ENCODE data around the gene MELK. TPM values are rescaled to one million over a fixed set of nuclear protein-coding genes. Genes with fewer than 3 reads are reported as not detected.

MELK gene
- total and polyA plus RNA-seq, 2 of the 4 experiments (the other 2 are of a cell fraction), result 20.8 to 27.4 TPM

DNA sequence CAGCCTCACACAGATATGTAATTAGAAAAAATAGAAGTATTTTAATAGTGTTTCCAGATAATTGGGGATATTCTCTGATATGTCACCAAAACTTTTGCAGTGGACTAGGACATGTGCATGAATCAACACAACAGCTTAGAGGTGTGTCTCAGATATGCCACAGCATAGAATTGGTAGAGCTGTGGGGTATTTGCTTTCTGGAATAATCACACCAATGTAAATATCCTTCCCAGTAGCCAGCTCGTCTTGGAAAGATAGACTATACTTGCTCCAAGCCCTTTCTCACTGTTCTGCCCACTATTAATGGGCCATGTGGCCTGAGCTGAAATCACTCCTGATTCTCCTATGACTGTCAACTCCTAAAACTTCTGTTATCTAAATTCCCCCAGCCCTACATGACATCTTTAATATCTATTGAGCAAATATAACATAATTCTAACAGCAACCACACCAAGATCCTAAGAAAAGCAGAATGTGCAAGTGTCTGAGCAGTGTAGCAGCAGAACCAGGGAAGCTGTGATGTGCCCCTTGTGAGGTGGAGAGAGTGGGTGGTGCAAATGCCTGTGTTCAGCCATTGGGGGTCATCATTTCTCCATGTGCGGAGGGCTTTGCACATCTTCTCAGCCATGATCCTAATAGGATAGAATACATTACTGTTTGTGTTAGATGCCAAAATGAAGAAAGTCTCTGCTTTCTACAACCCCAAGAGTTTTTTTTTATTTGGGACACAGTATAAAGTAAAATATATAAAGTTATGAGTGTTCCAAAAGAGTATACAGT, 65.0 kb downstream of the MELK start:
- Histone ChIP-seq H3K36me3 (ENCODE audit: control insufficient read depth, insufficient read depth, low read length) (peaks cover 2% of the 10 kb centered on the region), H3K4ac (ENCODE audit: low read depth, low read length) (no peak overlapping the region), H3K56ac (ENCODE audit: extremely low read depth, insufficient read depth, low read length) (no peak overlapping the region), H3K9ac (ENCODE audit: low read depth, low read length) (no peak overlapping the region), H2AK9ac (replicated peaks; ENCODE audit: low read depth, low read length, poor library complexity) (no peak overlapping the region), H2BK20ac (ENCODE audit: low read depth, low read length) (no peak overlapping the region), H4K20me1 (ENCODE audit: insufficient read depth, low read length) (no peaks in the 10 kb centered on the region), H3K14ac (replicated peaks; ENCODE audit: low read depth, low read length) (no peak overlapping the region), H2AFZ (replicated peaks; ENCODE audit: low read length, poor library complexity) (no peak overlapping the region), H4K91ac (ENCODE audit: insufficient read depth, low read depth, low read length) (no peak overlapping the region), H4K5ac (ENCODE audit: low read depth, low read length) (no peak overlapping the region), H3K27me3 (ENCODE audit: control insufficient read depth, insufficient read depth, low read length) (no peaks in the 10 kb centered on the region), H3K4me1 (ENCODE audit: control insufficient read depth, insufficient read depth, low read length) (no peaks in the 10 kb centered on the region), H3K9me1 (ENCODE audit: insufficient read depth, low read length) (peaks cover 2% of the 10 kb centered on the region; the same call in 1 of the 2 replicates), H2BK5ac (ENCODE audit: low read depth, low read length, poor library complexity, severe bottlenecking) (no peak overlapping the region), H4K8ac (ENCODE audit: low read depth in 2 of 2, low read length in 2 of 2) (no peak overlapping the region), H3K23ac (ENCODE audit: low read depth, low read length) (no peak overlapping the region), H3K4me3 (ENCODE audit: insufficient read depth, low read depth, low read length) (no peak overlapping the region), H2BK15ac (ENCODE audit: low read depth, low read length) (no peak overlapping the region), H3K18ac (ENCODE audit: low read depth, low read length) (no peak overlapping the region), H3K79me1 (ENCODE audit: low read depth in 1 of 2, low read length in 2 of 2) (peaks cover 8 to 13% of the 10 kb centered on the region in 2 experiments), H2AK5ac (ENCODE audit: low read depth, low read length) (no peak overlapping the region), H2BK120ac (ENCODE audit: low read depth, low read length) (no peak overlapping the region), H3K27ac (ENCODE audit: insufficient read depth, low read length) (no peak overlapping the region), H3K9me3 (ENCODE audit: control insufficient read depth, insufficient read depth, low read length) (no peaks in the 10 kb centered on the region), H3K4me2 (ENCODE audit: low read depth, low read length) (no peak overlapping the region)
- WGBS, 2 experiments (ENCODE audit: extremely low coverage in 2 of 2, insufficient read length in 1 of 2), result no CpG with 5 or more reads among the region's 2 CpGs
- intact Hi-C loops (cut with micrococcal nuclease), result no loop called here
- in situ Hi-C loops (cut with MboI; ENCODE audit: low sequenced_read_pairs), result no loop called here
- TF ChIP-seq CEBPB (IDR thresholded peaks at IDR 0.05; ENCODE audit: low read depth, low read length), result no peak
- no peak for TF ChIP-seq MXI1 (IDR thresholded peaks at IDR 0.05; ENCODE audit: borderline replicate concordance, low read depth, low read length)
- no peak for TF ChIP-seq MAZ (IDR thresholded peaks at IDR 0.05; ENCODE audit: borderline replicate concordance, low read depth, low read length)
- TF ChIP-seq RAD21 (IDR thresholded peaks at IDR 0.05; ENCODE audit: low read length), result no peak
- no peak for TF ChIP-seq POLR2A (IDR thresholded peaks at IDR 0.05; ENCODE audit: low read depth, low read length)
- TF ChIP-seq RCOR1 (IDR thresholded peaks at IDR 0.05; ENCODE audit: insufficient replicate concordance, low read length), result no peak
- TF ChIP-seq, protein P1, sequence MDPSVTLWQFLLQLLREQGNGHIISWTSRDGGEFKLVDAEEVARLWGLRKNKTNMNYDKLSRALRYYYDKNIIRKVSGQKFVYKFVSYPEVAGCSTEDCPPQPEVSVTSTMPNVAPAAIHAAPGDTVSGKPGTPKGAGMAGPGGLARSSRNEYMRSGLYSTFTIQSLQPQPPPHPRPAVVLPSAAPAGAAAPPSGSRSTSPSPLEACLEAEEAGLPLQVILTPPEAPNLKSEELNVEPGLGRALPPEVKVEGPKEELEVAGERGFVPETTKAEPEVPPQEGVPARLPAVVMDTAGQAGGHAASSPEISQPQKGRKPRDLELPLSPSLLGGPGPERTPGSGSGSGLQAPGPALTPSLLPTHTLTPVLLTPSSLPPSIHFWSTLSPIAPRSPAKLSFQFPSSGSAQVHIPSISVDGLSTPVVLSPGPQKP (IDR thresholded peaks at IDR 0.05; ENCODE audit: borderline replicate concordance, low read depth, low read length), result no peak
- no peak for TF ChIP-seq RFX5 (IDR thresholded peaks at IDR 0.05; ENCODE audit: low read depth, low read length)
- TF ChIP-seq CTCF (conservative IDR thresholded peaks at IDR 0.05; ENCODE audit: low read depth, low read length), result no peak
- TF ChIP-seq CHD1 (IDR thresholded peaks at IDR 0.05; ENCODE audit: low read depth, low read length), result no peak
- TF ChIP-seq NFE2L2 (IDR thresholded peaks at IDR 0.05; ENCODE audit: low read depth, low read length), result no peak
- TF ChIP-seq, protein P2, sequence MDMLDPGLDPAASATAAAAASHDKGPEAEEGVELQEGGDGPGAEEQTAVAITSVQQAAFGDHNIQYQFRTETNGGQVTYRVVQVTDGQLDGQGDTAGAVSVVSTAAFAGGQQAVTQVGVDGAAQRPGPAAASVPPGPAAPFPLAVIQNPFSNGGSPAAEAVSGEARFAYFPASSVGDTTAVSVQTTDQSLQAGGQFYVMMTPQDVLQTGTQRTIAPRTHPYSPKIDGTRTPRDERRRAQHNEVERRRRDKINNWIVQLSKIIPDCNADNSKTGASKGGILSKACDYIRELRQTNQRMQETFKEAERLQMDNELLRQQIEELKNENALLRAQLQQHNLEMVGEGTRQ (IDR thresholded peaks at IDR 0.05; ENCODE audit: low read depth, low read length), result no peak
- no peak for TF ChIP-seq MAFK (IDR thresholded peaks at IDR 0.05; ENCODE audit: low read depth, low read length)
- no peak for TF ChIP-seq FOS (IDR thresholded peaks at IDR 0.05; ENCODE audit: low read depth, low read length)
- BruUV-seq (replicated peaks), result no TSS peak
- CTCF ChIA-PET, result interaction anchor here (1.0 to 1.6 kb wide), 2 partner anchors 40 to 91 kb away, joined by 3 read pairs; no protein-coding TSS in a partner anchor
- POLR2A ChIA-PET (ENCODE audit: unreplicated experiment), result no interaction called here
- ATAC-seq (ENCODE audit: low read depth) (no peak), DNase-seq (no peak)
- dilution Hi-C loops (cut with HindIII; ENCODE audit: low sequenced_read_pairs, unreplicated experiment), result no loop called here
